Stomach (tissue), 9 donors: ENCODE data around the gene EIF3M. TPM values are rescaled to one million over a fixed set of nuclear protein-coding genes. Genes with fewer than 3 reads are reported as not detected.

Experiments
- DNase-seq, 2 donors: peaks; one replicate each; pipeline versions ENCODE4 v3.0.0 to v3.0.0-alpha.2; 2013 to 2019
- H3K27ac ChIP-seq, 5 donors: fragments of 200-600 bp in 4 of 5; sonication (generic) in 4 of 5; one replicate each; pipeline ENCODE4 v1.5.1; 2013 to 2019; ENCODE audit warnings: mild to moderate bottlenecking in 1 of 5, moderate library complexity in 1 of 5
- H3K27me3 ChIP-seq, 3 donors: fragments of 200-600 bp; sonication (generic); one replicate each; pipeline ENCODE4 v1.5.1; 2017 to 2019; ENCODE audit warnings: mixed run types in 1 of 3
- H3K36me3 ChIP-seq, 4 donors: fragments of 200-600 bp; sonication (generic); 1 replicate in 3 of 4; 2 replicates in 1 of 4; pipeline ENCODE4 v1.5.1; 2016 to 2019
- H3K4me1 ChIP-seq, 4 donors: fragments of 200-600 bp; sonication (generic); one replicate each; pipeline ENCODE4 v1.5.1; 2016 to 2019
- H3K4me3 ChIP-seq, 4 donors: fragments of 200-600 bp; sonication (generic) in 3 of 4; one replicate each; pipeline ENCODE4 v1.5.1; 2016 to 2019; ENCODE audit warnings: mild to moderate bottlenecking in 1 of 4
- H3K9me3 ChIP-seq, 4 donors: fragments of 200-600 bp; sonication (generic); one replicate each; pipeline ENCODE4 v1.5.1; 2016 to 2019
- CTCF ChIP-seq, 7 experiments: fragments of 450-650 bp in 4 of 7; fragments of 200-600 bp in 3 of 7; sonication (generic) in 3 of 7; IDR thresholded peaks; one replicate each; pipeline ENCODE4 v1.5.1; 2016 to 2019; ENCODE audit warnings: antibody characterized with exemption in 7 of 7, control low read depth in 2 of 7, mild to moderate bottlenecking in 1 of 7
- EP300 ChIP-seq: sonication (generic); formaldehyde crosslinking; IDR thresholded peaks from one replicate; pipeline ENCODE4 v1.6.1; 2017; ENCODE audit warnings: antibody characterized with exemption
- POLR2A ChIP-seq, 4 donors: fragments of 450-650 bp; IDR thresholded peaks; one replicate each; pipeline ENCODE4 v1.6.1; 2016; ENCODE audit warnings: antibody characterized with exemption in 4 of 4, control low read depth in 2 of 4, mild to moderate bottlenecking in 1 of 4, moderate library complexity in 1 of 4
- POLR2AphosphoS5 ChIP-seq, 3 donors: sonication (generic); formaldehyde crosslinking; IDR thresholded peaks; one replicate each; pipeline ENCODE4 v1.6.1; 2016; ENCODE audit warnings: antibody characterized with exemption in 3 of 3
- WGBS, 5 donors: extraction: QIAGEN DNeasy Blood & Tissue Kit in 3 of 5; methylation state at CpG; one replicate each; pipeline versions ENCODE4 v1.1.5 to v1.1.7; 2013 to 2018; 5-methylcytosine and 5-hydroxymethylcytosine counted together
- intact Hi-C: fragments of 100-400 bp; cut with DNase I; formaldehyde crosslinking; loops from one replicate; pipeline ENCODE4 v1.15.1; 2023; ENCODE audit warnings: low total_unique reads
- polyA plus RNA-seq, 3 donors: library from polyadenylated mRNA; stranded (reverse); fragments of 200-250 nt; gene quantifications; one replicate each; pipeline ENCODE4 v1.2.3, GENCODE V29; 2013
- total RNA-seq, 5 donors: library from RNA; depleted of rRNA; stranded (reverse); fragments of >200 nt; gene quantifications; one replicate each; pipeline versions ENCODE4 v1.1.0 to v1.2.3, GENCODE V29; 2014 to 2016
- donor health status: healthy with polysubstance abuse.
- donor health status: Bipolar disorder and iron deficiency.
- donor health status: healthy.

The EIF3M gene
- total and polyA plus RNA-seq, 8 donors = 38.5 to 459 (median 225) TPM

- intact Hi-C loops = no loop called here
- Histone ChIP-seq H3K27me3 (no peaks in the 10 kb centered on the region), H3K9me3 (peaks cover 0 to 2% (median 0%) of the 10 kb centered on the region in 4 donors), H3K36me3 (no peaks in the 10 kb centered on the region), H3K27ac (no peak overlapping the region), H3K4me1 (no peaks in the 10 kb centered on the region), H3K4me3 (no peak overlapping the region)
- no peak for DNase-seq
- TF ChIP-seq POLR2A (IDR thresholded peaks at IDR 0.05) (no peak), POLR2AphosphoS5 (IDR thresholded peaks at IDR 0.05) (no peak), EP300 (no peak), CTCF (IDR thresholded peaks at IDR 0.05) (no peak)
- whole genome bisulfite sequencing, 5 donors = 45 to 52% (median 48%) methylated on average over 4 of the region's 4 CpGs
Measured at GRCh38 chr11:32613500-32614151, 30.0 kb downstream of the EIF3M start.

GRCh38 chr11:32615422-32615821 is 31.8 kb downstream of the EIF3M start:
- Histone ChIP-seq H3K27ac (no peak overlapping the region), H3K36me3 (no peaks in the 10 kb centered on the region), H3K4me3 (no peak overlapping the region), H3K9me3 (no peaks in the 10 kb centered on the region), H3K4me1 (no peaks in the 10 kb centered on the region), H3K27me3 (no peaks in the 10 kb centered on the region)
- DNase-seq = peak in 1 of 2 donors; percentile 20
- intact Hi-C loops = no loop called here
- peak in 1 of 7 experiments; percentile 5 for TF ChIP-seq CTCF (IDR thresholded peaks at IDR 0.05)
- no peak for TF ChIP-seq EP300
- TF ChIP-seq POLR2AphosphoS5 (IDR thresholded peaks at IDR 0.05) = no peak

GRCh38 chr11:32616903-32617302 is 33.3 kb downstream of the EIF3M start:
- Histone ChIP-seq H3K4me1 (no peaks in the 10 kb centered on the region), H3K4me3 (no peak overlapping the region), H3K27ac (no peak overlapping the region), H3K9me3 (peaks cover 0 to 5% (median 0%) of the 10 kb centered on the region in 4 donors), H3K36me3 (no peaks in the 10 kb centered on the region), H3K27me3 (no peaks in the 10 kb centered on the region)
- DNase-seq = no peak
- TF ChIP-seq POLR2A (IDR thresholded peaks at IDR 0.05) (no peak), EP300 (no peak), POLR2AphosphoS5 (IDR thresholded peaks at IDR 0.05) (no peak), CTCF (IDR thresholded peaks at IDR 0.05) (no peak)
- intact Hi-C loops = no loop called here
- WGBS, 5 donors = 60 to 73% (median 69%) methylated on average over 4 of the region's 4 CpGs

GRCh38 chr11:32630844-32631243 is 47.2 kb downstream of the EIF3M start:
- no peak for TF ChIP-seq POLR2AphosphoS5 (IDR thresholded peaks at IDR 0.05)
- TF ChIP-seq POLR2A (IDR thresholded peaks at IDR 0.05) = no peak
- no peak for TF ChIP-seq CTCF (IDR thresholded peaks at IDR 0.05)
- TF ChIP-seq EP300 = no peak
- Histone ChIP-seq H3K9me3 (no peaks in the 10 kb centered on the region), H3K4me1 (no peaks in the 10 kb centered on the region), H3K36me3 (no peaks in the 10 kb centered on the region), H3K4me3 (no peak overlapping the region), H3K27me3 (no peaks in the 10 kb centered on the region), H3K27ac (no peak overlapping the region)
- DNase-seq = no peak
- intact Hi-C loops = no loop called here
